ENCODE results near the gene AGTR1. TPM values are rescaled to one million over a fixed set of nuclear protein-coding genes. Genes with fewer than 3 reads are reported as not detected.
"Not testable (repeated sequence)": the region's sequence is repeated elsewhere in the genome, so short reads cannot be mapped to it uniquely, and the experiment has no call there.

AGTR1 gene
- total RNA-seq, 1 donor from 2014 or later = not detected

DNA sequence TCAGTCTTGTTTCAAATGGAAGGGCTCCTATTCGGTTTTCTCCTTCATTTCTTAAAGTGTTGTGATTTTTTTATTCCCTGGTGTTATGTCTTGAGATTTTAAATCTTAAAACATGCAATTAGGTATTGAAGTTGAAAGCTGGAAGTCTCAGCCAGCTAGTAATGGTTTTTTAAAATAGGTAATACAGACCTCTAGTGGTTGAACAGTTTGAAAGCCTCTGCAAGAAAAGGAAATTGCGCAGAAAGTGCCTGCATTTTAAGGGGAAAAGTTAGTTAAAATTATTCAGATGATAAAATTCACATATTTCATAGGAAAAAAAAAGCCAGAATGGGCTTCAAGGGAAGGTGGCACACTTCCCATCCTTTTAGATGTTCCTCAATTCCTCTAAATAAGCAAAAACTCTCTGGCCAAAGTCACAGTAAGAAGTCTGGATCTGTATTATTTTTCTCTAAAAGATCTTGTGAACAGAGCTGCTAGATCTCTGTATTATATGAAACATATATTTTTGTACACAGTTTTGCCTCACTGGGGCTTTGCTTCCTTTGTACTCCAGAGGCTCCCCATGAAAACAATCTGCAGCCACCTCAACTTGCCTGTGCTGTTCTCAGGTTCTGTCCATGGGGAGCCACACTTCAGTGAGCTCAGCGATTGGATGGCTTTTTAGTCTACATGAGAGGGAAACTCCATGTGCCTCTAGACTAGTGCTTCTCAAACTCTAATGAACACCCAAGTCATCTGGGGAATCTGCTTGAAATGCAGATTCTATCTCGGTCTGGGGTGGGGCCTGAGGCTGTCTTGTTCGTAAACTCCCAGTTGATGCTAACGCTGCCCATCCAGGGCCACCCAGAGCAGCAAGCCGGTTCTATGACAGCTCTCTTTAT is 21.5 kb downstream of the AGTR1 start:
- intact Hi-C loops (cut with micrococcal nuclease) = no loop called here

DNA sequence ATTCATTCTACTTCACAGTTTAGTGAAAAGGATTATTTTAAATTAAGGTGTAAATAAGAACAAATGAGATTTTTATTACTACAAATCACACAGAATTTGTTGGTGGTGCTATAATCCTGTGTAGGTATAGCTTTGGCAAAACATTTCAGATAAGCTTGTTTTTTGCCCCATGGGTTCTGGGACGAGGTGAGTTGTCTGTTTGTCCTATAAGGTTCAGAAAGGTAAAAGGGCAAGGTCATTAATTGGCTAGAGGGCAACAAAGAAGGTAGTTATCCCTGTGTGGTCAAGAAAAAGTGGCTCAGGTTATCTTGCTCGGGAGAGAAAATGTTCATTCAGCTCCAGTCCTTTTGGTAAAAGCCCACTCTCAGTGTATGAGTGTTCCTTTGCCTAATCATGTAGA is 23.2 kb downstream of the AGTR1 start:
- intact Hi-C loops (cut with micrococcal nuclease) = no loop called here

DNA sequence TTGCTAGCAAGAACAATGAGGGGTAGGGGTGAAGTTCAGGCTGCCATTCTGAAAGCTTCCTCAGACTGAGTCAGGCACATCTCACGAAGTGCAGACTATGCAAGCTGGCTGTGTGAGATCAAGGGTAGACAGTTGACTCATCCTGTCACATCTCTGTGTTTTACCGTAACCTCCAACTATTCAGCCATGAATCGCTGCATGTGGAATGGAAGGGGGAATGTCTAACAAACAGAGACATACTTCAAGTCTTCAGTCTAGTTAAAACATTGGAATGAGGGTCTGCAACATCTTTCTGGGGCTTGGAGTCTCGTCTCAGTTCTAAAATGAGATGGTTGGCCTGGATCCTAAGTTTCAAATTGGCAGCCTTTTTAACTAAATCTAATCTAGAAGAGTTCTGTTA is 25.9 kb downstream of the AGTR1 start:
- intact Hi-C loops (cut with micrococcal nuclease) = no loop called here

DNA sequence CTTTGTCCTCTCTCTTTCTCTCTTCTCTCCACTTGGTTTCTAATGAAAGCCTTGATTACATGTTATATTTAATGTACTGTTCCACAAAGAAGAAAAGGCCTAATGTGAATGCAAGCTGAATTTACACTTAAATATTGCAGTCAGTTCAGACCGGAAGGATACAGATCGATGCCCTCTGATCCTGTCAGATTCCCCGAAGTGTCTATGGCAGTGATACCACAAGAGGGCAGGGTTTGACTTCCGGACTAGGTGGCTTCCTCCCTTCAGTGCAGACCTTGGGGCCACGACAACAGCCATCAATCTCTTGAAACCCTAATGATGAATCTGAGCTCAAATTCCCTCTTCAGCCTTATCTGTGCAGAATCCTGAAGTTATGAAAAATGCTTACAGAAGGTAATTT is 29.5 kb downstream of the AGTR1 start:
- intact Hi-C loops (cut with micrococcal nuclease) = loop anchor here (5.0 kb wide), 1 partner anchor 220 kb away; no protein-coding TSS in a partner anchor

DNA sequence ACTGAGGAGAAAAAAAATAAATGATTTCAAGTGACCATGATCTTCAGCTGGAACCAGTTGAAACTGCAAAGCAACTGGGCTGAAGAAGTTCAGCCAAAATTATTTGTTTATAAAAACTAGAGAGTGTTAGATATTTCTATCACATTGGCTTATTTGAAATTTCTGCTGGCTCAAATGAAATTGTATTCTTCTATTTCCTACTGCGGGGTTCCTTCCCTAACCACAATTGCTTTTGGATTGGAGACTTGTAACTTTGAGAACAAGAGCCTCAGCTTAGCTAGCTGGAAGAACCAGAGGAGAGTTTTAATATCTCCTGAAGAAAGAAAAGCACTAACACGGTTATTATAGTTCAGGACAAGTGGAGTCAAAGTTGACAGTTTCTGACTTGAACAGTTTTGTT is 31.1 kb downstream of the AGTR1 start:
- intact Hi-C loops (cut with micrococcal nuclease) = loop anchor here (5.0 kb wide), 1 partner anchor 219 kb away; no protein-coding TSS in a partner anchor

DNA sequence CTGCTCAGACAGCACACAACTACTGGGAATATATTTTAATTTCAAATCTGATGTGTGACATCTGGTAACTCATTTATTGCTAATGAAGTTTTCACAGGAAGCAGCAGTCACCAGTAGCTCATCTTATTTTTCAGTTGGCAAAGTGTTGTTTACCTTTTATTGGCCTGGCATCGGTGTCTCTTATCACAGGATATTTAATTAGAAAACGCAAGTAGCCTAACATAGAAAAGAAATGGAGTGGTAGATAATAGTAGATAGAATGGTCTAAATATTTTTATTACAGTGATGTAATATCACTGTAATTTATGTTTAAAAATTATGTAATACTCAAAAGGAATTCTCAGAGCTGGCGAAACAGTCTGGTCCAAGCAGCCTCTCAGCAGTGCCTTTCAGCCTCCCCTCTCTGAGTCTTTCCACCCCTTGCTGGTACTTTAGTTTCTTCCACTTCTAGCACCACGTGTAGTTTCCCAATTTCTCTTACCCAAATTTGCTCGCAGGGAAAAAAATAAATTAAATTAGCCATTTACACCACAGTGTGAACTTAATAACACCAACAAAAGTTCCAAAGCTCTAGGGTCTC is 31.9 kb downstream of the AGTR1 start:
- intact Hi-C loops (cut with micrococcal nuclease) = loop anchor here (5.0 kb wide), 1 partner anchor 218 kb away; no protein-coding TSS in a partner anchor

DNA sequence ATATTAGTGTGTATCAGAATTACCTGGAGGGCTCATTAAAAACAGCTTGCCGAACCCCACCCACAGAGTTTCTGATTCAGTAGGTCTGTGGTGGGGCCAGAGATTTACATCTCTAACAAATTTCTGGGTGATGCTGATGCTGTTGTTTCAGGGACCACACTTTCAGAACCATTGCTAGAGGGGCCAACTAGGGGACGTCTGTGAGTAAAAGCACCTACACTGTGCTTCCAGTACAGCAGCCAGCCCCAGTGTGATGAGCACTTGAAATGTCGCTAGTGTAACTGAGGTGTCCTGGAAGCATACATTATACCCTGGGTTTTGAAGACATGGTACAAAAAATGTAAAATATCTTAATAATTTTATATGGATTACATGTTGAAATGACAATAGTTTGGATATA is 33.0 kb downstream of the AGTR1 start:
- intact Hi-C loops (cut with micrococcal nuclease) = no loop called here

DNA sequence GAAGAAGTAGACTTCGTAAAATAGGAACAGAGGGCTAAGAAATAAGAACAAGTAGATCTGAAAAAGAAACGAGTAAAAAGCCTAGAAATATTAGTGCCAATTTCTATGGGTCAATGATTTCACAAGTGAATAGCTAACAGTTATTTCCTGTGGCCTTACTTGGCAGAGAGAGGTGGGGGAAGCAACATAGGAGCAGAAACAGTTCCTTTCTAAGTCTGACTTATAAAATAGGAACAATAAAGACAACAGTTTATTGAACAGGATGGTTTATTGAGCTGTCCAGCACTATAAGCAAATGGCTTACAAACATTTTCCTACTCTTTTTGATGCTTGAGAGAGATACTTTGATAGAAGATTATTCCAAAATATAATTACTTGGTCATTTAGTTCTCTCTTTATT is 37.9 kb downstream of the AGTR1 start:
- intact Hi-C loops (cut with micrococcal nuclease) = no loop called here

DNA sequence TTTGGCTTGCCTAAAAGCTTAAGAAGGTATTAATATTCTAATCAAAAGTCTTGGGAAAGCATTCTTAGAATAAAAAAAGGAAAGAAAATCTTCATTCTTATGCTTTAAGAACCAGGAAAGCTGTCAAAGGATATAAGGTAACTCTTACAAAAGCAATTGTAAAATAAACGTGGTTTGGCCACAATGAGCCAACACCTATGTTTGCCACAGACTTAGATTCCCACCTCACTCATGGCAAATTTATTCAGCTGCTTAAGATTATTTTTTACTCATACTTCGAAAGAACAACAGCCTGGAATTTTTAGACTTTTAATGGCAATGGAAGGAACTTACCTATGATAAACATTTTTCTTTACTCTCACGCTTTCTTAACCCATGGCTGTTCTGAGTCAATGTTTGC is 38.4 kb downstream of the AGTR1 start:
- intact Hi-C loops (cut with micrococcal nuclease) = no loop called here

DNA sequence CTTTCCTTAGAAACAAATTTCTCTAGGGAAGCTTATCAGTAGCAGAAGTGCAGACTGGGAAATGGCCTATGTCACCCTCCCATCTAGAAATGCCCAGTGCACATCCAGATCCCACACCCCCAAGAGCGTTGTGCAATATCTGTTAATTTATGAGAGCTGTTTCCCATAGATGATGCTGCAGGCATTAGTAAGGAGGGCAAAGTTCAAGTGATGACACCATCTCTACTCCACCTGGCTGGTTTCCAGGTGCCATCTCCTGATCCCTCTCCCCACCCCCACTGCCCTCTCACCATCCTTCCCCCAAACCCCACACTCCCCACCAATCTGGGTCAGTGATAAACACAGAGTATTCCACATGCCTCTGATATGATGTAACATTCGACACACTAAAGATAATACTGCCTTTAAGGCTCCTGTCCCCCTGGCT is 39.4 kb downstream of the AGTR1 start:
- intact Hi-C loops (cut with micrococcal nuclease) = no loop called here

DNA sequence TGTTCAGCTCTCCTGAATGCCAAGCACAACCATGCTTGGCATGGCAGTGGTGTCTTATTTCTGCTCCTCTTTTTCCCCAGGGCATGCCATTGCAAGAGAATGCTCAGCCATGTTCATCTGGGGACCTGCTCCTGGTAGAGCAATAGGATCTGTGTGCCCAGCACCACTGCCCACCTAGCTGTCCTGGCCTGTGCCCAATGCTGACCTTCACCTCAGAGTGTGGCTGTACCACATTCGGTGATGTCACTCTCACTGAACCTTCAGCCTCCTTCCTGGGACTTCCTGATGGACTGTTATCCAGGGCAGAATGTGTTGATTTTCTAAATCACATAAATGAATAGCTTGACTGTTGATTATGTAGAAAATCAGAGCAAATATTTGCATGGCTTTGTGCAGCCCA is 42.0 kb downstream of the AGTR1 start:
- intact Hi-C loops (cut with micrococcal nuclease) = no loop called here

DNA sequence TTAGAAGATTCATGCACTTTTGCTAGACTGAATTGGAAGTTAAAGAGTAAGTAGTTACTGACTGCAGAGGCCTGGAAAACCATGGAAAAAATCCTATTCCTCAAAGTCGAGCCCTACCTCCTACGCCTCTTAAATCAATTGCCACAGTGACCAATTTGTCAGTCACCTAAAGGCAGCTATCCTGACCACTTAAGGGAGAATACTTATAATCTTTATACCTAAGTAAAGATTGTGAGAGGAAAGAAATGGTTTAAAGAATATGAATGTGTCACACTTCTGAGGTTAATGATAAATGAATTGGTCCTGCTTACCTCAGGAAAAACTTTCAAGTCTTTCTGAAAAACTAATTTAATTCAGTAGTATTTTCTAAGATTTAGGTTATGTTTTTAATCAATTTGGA is 42.6 kb downstream of the AGTR1 start:
- intact Hi-C loops (cut with micrococcal nuclease) = no loop called here

DNA sequence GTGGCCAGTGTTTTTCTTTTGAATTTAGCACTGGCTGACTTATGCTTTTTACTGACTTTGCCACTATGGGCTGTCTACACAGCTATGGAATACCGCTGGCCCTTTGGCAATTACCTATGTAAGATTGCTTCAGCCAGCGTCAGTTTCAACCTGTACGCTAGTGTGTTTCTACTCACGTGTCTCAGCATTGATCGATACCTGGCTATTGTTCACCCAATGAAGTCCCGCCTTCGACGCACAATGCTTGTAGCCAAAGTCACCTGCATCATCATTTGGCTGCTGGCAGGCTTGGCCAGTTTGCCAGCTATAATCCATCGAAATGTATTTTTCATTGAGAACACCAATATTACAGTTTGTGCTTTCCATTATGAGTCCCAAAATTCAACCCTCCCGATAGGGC is 43.5 kb downstream of the AGTR1 start:
- intact Hi-C loops (cut with micrococcal nuclease) = no loop called here

DNA sequence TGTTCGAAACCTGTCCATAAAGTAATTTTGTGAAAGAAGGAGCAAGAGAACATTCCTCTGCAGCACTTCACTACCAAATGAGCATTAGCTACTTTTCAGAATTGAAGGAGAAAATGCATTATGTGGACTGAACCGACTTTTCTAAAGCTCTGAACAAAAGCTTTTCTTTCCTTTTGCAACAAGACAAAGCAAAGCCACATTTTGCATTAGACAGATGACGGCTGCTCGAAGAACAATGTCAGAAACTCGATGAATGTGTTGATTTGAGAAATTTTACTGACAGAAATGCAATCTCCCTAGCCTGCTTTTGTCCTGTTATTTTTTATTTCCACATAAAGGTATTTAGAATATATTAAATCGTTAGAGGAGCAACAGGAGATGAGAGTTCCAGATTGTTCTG is 44.4 kb downstream of the AGTR1 start:
- intact Hi-C loops (cut with micrococcal nuclease) = no loop called here

DNA sequence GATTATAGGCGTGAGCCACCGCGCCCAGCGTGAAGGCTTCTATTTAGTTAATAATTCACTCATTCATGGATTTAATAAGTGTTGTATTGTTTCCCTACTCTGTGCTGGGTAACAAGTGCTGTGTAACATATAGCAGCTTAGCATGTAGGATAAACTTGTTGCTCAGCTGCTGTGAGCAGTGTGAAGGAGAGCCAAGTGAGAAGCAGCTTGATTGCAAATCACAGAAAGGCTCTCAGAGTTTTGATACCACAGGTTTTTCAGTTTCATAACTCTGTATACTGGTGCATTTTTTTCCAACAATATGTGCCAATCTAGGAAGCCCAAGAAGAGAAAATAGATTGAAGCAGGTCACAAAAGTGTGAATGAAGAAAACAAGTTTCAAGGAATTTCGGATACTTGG is 48.4 kb downstream of the AGTR1 start:
- intact Hi-C loops (cut with micrococcal nuclease) = no loop called here

DNA sequence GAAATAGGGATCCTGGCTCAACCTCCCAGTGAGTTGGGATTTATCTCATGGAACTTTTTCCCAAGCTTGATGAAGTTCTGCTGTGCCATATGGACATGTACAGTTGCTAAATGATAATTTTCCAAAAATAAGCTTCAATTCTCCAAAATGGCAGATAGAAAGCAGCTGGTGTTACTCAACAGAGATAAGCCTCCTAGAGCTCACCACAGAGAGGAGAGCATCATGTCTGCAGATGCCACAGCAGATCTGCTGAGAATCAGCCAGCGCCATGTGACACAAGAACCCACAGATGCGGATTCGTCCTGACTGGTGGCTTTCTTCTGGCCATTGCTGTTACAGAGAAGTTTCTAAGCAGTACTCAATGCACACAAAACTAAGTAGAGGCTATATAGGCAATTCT is 50.6 kb downstream of the AGTR1 start:
- intact Hi-C loops (cut with micrococcal nuclease) = no loop called here

DNA sequence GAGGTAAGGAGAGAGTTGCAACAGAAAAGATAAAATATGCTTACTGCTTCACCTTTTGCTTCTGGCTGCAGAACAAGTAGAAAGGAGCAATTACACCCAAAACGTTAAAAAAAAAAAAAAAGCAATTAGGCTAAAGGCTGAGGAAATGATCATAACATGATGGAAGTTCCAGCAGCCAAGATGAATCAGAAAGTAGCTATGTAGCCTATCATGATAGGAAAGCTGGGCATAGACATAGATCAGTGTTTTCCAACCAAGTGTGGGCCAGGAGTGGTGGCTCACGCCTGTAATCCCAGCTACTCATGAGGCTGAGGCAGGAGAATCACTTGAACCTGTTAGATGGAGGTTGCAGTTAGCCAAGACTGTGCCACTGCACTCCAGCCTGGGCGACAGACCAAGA is 52.6 kb downstream of the AGTR1 start:
- intact Hi-C loops (cut with micrococcal nuclease) = no loop called here

DNA sequence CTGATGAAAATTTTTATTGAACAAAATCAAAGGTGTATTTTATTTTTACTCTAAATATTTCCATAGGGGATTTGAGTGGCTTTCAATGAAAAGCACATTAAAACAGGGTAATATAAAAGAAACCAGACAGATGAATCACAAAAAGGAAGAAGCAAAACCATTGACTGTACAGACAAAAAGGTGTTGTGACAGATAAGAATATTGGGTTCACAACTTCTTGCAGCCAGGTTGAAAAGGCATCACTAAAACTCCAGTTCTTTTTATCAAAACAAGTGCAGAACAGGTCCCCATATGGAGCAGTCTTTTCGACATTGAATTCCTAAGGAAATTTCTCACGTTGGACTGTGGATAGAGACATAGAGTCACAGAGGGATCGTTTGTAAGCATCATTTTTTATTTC is 53.8 kb downstream of the AGTR1 start:
- intact Hi-C loops (cut with micrococcal nuclease) = no loop called here

DNA sequence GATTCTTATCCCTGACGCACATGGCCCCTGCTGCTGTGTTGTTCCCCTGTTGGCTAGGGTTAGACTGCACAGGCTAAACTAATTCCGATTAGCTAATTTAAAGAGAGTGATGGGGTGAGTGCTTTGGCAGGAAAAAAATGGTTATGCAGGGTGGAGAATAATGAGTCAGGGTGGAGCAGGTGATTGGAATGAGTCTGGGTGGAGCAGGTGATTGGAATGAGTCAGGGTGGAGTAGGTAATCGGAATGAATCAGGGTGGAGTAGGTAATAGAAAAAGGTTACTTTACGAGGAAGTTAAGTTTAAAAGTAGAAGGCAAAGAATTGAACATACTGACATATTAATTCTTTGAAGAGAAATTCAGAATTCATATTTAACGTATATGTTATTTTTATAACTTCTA is 55.7 kb downstream of the AGTR1 start:
- intact Hi-C loops (cut with micrococcal nuclease) = not testable (repeated sequence)

DNA sequence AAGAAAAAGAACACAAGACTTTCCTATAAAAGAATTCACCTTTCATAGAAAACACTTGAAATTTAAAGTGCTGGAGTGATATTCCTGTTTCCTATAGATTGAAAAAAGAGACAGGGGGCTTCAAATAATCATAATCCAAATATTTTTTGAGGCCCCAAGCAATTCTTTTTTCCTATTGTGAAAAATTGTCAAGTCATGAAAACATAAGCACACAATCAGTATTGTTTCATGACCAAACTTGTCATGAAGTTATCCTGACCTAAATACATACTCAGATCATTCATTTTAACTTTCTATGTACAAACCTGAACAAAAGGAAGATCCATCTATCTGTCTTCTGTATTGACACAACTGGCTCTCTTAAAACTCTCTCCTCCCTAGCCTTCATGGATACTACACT is 57.9 kb downstream of the AGTR1 start:
- intact Hi-C loops (cut with micrococcal nuclease) = no loop called here

DNA sequence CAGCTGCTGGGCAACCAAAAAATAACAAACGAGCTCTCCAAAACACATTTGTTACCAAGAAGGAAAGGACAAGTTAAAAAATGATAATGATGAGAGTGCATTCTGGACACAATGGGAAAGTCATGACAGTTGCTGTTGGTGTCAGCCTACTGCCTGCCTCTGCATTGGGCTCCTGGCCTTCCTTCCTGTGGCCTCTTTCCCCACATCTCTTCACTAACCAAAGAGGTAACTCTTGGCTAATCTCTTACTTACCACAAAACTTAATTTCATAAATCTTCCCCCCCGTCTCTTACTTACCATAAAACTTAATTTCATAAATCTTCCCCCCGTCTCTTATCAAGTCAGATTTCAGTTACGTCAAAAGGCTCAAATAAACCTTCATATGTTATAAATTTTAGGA is 58.6 kb downstream of the AGTR1 start:
- intact Hi-C loops (cut with micrococcal nuclease) = no loop called here

DNA sequence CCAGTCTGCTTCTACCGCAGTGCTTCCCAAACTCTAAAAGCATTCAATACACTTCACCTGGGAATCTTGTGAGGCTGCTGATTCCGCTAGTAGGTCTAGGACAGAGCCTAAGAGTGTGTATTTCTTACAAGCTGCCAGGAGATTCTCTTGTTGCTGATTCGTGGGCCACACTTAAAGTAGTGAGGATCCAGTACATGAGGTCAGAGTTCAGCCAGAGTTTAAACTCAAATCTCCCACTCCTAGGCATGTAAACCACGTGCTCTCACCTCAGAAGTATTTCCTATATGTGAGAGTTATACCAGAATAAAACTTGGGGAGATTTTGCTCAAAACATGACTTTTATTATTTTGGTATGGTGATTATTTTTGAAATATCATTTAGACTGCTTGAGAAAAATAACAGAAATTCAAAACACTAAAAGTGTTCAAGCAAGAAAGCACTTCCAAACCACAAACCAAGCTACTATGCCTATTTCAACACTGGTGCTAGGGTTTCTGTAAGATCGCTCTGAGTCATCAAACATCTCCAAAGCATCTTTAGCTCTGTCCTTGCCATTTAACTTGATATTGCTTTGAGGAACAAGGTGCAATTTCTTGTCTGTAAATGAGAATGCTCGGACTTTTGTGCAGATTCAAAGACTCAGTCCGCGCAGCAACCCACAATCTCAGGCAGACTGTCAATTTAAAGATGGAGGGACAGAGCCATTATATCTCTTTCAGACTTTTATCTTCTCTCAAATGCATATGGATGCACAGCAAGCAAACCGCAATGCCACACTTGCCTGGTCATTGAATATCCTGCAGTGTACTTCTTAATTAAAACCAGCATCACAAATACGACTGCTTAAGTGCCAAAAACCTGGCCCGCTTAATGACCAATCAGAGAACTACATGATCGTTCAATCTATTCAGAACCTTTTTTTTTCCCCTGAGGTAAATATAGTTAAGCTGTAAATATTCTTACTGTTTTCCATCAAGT is 59.8 kb downstream of the AGTR1 start:
- intact Hi-C loops (cut with micrococcal nuclease) = no loop called here

Data from T-helper 1 cell treated with Interleukin-12 subunit alpha and Interleukin-12 subunit beta and Interleukin-4 antibody, amounts not matched to agents 30 ng/mL and 1 ng/mL, for 36 hours (primary cell).